Astrocyte of the spinal cord (primary cell): ENCODE data around the gene LRRN3.

Experiments
- DNase-seq: peaks from one replicate; pipeline ENCODE4 v3.0.0; 2011; ENCODE audit warnings: low read depth, low spot score
- H3K4me3 ChIP-seq: 2 replicates; pipeline ENCODE4 v1.5.1; 2011; ENCODE audit warnings: low read depth, mild to moderate bottlenecking, low read length, moderate library complexity
- in situ Hi-C: cut with HindIII; loops from 2 replicates; pipeline ENCODE4 v1.10.0; 2017; ENCODE audit warnings: low sequenced_read_pairs
- TF ChIP-seq, protein P1 (sequence below): IDR thresholded peaks from 2 replicates; pipeline ENCODE4 v1.5.1; 2012; ENCODE audit warnings: low read depth, mild to moderate bottlenecking, low read length, inconsistent platforms

Gene LRRN3

DNA sequence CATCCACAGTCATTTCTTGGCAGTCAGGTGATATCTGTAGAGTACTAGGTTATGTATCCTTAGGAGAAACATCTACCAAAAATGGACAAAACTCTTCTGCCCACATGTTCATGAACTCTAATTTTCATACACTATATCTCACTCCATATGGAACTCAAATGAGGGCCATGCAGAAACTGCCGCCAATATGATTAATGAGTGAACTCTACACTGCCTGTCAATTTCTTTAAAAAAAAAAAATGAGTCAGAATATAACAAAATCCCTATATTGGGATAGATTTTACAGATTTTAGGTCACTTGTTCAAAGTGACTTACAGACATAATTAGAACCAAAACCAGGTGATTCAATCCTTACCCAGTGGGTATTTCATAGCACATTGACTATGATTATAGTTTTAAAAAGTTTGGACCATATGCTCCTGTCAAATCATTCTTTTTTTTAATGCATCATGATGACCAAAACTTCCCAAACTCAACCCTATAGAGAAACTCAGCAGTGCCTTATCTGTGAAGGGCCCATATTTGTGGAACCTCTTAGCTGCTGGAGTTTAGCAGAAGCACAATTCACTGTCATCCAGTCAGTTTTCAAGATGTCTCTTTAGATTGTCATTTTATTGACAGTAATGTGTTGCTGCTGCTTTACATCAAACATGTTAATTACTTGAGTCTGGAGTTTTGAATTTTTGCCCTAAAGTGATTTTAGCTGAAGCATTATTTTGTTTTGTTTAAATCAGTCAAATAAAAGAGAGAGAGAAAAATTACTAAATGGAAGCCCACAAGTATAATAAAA is 11.1 kb downstream of the LRRN3 start:
- H3K4me3 ChIP-seq = no peak overlapping the region
- TF ChIP-seq, protein P1, sequence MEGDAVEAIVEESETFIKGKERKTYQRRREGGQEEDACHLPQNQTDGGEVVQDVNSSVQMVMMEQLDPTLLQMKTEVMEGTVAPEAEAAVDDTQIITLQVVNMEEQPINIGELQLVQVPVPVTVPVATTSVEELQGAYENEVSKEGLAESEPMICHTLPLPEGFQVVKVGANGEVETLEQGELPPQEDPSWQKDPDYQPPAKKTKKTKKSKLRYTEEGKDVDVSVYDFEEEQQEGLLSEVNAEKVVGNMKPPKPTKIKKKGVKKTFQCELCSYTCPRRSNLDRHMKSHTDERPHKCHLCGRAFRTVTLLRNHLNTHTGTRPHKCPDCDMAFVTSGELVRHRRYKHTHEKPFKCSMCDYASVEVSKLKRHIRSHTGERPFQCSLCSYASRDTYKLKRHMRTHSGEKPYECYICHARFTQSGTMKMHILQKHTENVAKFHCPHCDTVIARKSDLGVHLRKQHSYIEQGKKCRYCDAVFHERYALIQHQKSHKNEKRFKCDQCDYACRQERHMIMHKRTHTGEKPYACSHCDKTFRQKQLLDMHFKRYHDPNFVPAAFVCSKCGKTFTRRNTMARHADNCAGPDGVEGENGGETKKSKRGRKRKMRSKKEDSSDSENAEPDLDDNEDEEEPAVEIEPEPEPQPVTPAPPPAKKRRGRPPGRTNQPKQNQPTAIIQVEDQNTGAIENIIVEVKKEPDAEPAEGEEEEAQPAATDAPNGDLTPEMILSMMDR = no peak
- no peak for DNase-seq
- in situ Hi-C loops = no loop called here

DNA sequence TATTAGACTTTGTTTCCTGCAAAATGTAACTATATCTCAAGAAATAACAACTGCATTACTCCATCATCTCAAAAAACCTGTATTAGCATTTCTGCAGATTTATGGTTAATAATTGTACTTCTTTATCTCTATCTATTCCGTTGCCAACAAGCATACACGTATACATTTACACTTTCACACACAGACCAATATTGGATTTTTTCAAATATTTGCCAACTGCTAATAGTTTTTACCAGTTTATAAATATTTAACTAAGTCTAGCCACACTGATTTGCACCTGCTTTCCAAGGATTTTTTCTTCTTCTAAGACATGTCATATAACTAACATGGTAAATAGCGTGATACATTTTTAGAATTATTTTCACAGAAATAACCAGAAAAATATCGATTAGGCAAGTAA is 12.2 kb downstream of the LRRN3 start:
- DNase-seq = no peak
- no peak overlapping the region for H3K4me3 ChIP-seq
- in situ Hi-C loops = no loop called here
- TF ChIP-seq, protein P1 = no peak

DNA sequence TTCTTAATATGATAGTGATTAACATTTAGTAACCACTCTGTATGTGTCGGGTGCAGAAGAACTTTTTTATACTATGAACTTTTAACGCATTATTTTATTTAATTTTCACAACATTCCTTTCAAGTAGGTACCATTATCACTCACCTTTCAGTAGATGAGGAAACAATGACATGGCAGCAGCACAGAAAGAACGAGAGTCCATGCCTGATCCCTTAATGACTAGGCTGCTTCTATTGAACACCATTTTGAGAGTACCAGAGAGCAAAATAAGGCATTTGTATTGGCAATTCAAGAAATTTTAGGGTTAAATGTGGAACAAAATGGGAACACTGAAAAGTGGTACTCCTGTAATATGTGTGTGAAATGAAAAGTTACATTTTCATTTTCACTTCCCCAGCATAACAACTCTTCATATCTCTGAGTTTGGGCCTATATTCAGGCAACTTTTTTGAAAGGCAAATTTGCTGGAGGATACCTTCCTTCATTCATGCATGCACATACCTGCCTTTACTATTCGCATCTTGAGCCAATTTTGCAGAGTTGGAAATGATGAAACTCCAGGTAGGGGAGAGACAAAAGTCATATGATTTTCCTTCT is 12.8 kb downstream of the LRRN3 start:
- in situ Hi-C loops = no loop called here
- DNase-seq = no peak

DNA sequence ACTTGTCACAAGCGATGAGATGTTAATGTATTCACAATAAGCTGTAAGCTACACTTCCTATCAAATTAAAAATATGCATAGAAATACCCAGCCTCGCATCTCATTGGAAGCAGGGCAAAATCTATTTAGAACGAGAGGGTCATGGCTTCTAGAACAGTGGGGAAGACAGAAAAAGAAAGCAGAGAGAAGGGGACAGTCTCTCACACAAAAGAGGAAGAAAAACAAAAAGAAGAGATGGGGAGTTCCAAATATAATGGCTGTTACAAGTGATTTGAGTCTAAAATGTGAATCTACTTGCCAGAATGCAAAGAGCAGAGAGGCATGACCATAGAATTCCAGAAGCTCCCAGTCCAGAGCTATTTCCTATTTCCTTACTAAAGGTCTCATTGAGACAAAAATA is 13.8 kb downstream of the LRRN3 start:
- DNase-seq = no peak
- TF ChIP-seq, protein P1 = no peak

More for the DNA sequence above, 12.8 kb downstream of the LRRN3 start:
- H3K4me3 ChIP-seq = no peak overlapping the region
- TF ChIP-seq, protein P1 = no peak

DNA sequence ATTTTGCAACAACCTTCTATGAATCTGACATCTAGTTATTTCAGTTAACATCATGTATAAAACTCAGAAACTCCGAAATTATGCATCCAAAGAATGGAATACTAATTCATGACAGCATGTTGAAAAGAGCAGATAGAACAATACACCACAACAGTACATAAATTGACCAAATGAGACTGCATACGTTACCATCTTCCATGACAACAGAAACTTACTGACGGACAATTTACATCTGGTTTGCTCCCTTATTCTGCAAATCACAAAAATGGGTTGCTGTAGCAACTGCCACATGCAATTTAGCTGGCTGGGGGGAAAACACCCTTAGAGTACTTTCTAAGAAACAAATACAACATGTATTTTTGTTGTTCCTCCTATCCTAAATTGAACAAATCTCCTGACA is 14.3 kb downstream of the LRRN3 start:
- DNase-seq = no peak
- in situ Hi-C loops = no loop called here
- H3K4me3 ChIP-seq = no peak overlapping the region
- TF ChIP-seq, protein P1 = no peak

More for the DNA sequence above, 13.8 kb downstream of the LRRN3 start:
- H3K4me3 ChIP-seq = no peak overlapping the region
- in situ Hi-C loops = no loop called here

- H3K4me3 ChIP-seq = no peak overlapping the region
- DNase-seq = no peak
- TF ChIP-seq, protein P1 = no peak
- in situ Hi-C loops = no loop called here
These were observed 16.7 kb downstream of the LRRN3 start for GRCh38 chr7:111107579-111107978.
